HG02884 (cell line): Measurements from ENCODE around the gene KCNH6.

Source experiments
- ATAC-seq: cut with Tn5 transposase; IDR thresholded peaks from one replicate; pipeline ENCODE4 v1.9.1; 2021; ENCODE audit warnings: mild to moderate bottlenecking, moderate library complexity; ENCODE audit not compliant: unreplicated experiment

KCNH6 gene

DNA sequence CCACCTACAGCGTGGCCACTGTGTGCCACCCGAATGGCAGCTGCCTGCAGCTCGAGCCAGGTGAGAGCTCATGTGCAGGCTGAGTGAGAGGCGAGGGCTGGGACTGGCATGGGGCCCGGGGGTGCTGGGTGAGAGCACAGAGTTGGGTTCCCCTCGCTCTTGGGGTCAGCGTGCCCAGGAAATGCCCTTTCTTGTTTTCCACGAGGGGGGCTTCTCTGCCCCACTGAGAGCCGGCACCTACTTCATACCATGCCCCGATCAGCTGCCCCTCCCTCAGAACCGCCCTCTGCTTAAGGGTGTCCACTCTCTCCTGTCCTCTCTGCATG lies 36.2 kb upstream of the KCNH6 start:
- ATAC-seq: no peak

DNA sequence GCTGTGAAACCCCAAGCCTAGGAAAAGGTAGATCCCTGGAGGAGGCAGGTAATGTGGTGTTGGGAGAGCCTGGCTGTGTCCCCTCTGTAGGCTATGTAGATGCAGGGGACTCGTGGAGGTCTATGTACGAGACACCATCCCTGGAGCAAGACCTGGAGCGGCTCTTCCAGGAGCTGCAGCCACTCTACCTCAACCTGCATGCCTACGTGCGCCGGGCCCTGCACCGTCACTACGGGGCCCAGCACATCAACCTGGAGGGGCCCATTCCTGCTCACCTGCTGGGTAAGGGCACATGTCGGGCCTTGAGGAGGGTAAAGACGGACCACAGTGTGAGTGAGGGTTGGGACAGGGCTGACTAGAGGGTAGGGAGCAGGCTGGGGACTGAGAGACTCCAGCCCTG lies 34.3 kb upstream of the KCNH6 start:
- ATAC-seq: no peak

DNA sequence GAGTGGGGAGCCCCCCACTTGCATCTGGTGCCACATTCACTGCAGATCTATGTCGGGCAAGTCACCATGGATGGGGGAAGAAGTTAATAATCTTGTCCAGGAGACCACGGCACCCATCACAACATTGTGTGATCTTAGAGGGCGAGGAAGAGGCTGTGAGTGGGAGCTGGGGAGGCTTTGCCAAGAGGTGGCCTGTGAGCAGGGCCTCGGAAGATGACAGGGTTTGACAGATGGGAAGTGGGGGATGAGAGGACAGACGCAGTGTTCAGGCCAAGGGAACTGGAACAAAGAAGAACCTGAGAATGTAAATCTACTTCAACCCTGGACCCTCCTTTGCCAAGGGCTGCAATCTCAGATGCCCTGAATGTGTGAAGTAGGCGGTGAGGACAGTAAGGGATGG lies 33.9 kb upstream of the KCNH6 start:
- no peak for ATAC-seq

DNA sequence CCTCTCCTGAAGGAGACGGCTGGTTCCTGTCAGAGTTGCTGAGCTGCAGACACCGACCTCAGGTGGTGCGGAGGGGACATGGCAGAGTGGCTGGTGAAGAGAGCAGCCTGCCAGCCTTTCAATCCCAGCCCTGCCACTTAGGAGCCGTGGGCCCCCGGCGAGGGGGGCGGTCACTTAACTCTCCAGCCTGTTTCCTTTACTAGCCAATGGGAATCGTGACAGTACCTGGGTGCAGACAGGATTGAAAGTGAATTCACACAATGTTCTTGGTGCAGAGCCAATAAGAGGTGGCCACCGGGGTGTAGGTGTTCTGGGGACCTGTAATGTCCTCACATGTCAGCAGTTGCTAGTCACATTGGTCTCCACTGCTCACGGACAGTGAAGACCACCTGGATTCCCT lies 32.8 kb upstream of the KCNH6 start:
- ATAC-seq: no peak

DNA sequence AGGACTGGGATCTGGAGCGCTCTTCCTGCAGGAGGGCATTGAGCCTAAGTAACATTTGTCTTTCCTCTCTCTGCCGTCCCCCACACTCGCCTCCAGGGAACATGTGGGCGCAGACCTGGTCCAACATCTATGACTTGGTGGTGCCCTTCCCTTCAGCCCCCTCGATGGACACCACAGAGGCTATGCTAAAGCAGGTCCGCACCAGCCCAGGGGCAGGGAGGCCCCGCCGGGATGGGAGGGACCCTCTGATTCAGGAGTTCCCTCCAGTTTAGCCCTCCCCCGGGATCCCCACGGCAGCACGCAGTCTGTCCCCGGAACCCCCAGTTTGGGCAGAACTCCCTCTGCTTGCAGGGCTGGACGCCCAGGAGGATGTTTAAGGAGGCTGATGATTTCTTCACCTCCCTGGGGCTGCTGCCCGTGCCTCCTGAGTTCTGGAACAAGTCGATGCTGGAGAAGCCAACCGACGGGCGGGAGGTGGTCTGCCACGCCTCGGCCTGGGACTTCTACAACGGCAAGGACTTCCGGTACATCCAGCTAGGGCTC lies 32.2 kb upstream of the KCNH6 start:
- no peak for ATAC-seq

DNA sequence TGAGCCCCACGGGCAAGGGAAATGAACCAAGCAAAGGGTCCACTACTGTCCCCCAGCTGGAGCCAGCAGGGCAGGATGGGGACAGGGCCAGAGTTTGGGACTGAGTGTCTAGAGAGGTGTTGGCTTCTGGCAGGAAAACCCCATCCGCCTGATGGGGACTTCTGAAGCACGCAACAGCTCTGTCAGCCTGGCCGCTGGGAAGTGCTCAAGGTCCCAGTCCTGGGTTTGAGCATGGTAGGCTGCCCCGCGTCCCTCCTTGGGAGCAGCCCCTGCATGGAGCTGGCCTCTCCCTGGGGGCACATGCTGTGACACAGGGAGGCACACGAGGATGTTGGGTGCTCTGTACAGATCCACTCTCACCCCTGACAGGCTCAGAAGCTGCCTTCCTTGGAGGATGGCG lies 31.7 kb upstream of the KCNH6 start:
- no peak for ATAC-seq

DNA sequence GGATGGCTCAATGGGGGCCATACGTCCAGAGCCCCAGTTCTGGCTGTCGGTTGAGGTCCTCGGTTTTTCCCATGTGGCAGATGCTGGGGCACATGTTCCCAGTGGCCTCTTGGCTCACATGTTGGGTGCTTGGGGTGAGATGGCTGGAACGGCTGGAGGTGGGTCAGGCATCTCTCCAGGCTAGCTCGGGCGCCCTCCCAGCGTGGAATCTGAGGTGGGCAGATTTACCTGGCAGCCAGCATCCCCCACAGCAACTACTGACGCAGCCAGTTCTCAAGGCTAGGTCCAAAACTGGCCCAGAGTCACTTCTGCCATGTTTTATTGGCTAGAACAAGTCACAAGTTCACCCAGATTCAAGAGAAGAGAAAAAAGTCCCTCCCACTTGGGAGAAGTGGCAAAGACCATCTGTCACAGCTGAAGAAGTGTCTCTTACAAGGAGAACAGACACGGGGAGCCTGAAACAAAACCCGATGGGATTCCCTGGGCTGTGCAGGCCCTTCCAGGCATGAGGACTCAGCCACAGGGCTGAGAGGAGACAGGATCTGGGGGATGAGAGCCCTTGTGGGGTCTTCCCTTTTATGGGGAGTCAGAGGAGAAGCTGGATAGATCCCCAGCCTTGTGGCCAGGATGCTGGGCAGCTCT lies 31.1 kb upstream of the KCNH6 start:
- ATAC-seq: no peak

DNA sequence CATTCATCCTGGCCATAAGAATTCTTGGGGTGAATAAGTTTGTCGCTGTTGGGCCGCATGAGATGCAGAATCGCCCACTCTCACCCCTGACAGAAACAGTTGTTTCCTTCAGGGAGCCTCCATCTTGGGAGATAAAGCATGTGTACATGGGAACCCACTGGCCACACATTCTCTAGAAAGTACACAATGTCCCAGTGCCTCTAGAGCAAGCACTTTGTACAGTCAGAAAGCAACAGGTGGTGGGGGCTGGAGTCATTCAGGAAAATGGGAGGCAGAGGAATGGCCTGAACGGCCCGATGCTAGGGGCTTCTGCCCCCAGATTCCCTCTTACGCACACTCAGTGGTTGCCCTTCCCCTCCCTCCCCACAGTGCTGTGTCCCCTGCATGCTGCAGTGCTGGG lies 30.2 kb upstream of the KCNH6 start:
- no peak for ATAC-seq

DNA sequence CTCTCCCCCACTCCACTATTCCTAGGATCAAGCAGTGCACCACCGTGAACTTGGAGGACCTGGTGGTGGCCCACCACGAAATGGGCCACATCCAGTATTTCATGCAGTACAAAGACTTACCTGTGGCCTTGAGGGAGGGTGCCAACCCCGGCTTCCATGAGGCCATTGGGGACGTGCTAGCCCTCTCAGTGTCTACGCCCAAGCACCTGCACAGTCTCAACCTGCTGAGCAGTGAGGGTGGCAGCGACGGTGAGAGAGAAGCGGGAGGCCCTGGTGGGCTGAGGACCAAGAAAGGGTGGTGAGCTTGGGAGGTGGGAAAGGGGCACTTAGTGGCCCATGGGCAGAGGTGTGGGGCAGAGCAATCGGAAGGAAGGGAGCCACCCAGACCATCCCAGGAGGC lies 29.7 kb upstream of the KCNH6 start:
- ATAC-seq: no peak

DNA sequence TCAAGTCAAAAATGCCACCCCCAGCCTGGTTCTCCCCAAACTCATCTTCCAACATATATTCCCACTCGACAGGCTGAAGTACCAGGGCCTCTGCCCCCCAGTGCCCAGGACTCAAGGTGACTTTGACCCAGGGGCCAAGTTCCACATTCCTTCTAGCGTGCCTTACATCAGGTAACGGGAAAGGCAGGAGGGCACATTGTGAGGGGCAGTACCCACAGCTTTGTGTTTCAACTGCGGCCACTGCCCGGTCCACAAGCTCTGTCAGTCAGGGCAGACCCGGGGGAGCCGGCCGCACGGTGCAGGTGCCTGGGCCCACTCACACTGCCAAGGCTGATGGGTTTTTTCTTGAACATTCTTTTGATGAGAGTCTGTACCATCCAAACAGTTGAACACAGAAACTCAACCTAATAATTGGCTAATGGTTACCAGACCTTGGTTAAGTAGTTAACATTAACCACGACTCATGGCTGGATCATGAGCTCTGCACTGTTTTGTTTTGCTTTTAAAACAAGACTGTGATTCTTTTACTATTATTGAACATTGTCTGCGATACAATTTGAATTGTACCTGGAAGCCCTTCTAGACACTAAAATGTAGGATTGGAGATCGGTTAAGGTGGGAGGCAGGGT lies 28.7 kb upstream of the KCNH6 start:
- no peak for ATAC-seq

DNA sequence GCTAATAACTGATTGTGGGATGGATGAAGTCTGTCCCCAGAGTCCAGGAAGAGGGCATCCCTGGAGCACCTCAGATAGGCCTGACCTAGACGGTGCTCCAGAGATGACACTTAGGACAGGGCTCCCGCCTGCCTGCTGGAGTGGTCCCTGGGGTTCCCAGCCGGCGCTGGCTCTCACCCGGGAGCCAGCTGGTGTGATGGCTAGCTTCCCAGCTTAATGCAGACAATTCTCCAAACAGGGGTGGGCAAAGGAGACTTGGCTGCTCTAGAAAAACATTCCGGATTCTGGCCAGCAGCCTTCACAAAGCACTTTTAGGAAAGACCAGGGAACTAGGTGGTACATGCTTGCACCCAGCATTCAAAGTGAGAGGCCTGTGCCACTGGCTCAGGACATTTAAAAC lies 27.7 kb upstream of the KCNH6 start:
- no peak for ATAC-seq

DNA sequence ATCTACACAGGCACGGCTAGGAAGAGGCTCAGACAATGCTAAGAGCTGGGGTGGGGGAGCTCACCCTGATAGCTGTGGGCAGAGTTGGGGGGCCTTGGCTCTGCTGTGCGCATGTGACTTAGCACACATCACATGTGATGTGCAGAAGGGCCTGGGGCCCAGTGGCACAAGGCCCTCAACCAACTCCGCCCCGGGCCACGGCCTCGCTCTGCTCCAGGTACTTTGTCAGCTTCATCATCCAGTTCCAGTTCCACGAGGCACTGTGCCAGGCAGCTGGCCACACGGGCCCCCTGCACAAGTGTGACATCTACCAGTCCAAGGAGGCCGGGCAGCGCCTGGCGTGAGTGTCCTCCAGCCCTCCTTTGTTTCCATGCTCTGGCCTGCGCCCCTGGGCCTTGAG lies 27.0 kb upstream of the KCNH6 start:
- no peak for ATAC-seq

DNA sequence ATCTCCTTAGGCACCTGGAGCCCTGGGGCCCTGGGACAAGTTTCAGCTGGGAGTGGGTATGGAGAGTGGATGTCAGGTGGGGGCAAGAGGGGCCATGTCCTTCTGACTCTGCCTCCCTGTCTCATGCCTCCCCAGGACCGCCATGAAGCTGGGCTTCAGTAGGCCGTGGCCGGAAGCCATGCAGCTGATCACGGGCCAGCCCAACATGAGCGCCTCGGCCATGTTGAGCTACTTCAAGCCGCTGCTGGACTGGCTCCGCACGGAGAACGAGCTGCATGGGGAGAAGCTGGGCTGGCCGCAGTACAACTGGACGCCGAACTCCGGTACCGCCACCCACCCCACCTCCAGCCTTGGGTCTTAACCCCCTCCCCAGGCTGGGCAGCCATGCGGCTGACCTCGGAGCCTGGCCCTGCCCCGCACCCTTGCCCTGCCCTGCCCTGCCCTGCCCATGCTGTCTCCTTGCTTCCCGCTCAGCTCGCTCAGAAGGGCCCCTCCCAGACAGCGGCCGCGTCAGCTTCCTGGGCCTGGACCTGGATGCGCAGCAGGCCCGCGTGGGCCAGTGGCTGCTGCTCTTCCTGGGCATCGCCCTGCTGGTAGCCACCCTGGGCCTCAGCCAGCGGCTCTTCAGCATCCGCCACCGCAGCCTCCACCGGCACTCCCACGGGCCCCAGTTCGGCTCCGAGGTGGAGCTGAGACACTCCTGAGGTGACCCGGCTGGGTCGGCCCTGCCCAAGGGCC lies 26.3 kb upstream of the KCNH6 start:
- no peak for ATAC-seq

DNA sequence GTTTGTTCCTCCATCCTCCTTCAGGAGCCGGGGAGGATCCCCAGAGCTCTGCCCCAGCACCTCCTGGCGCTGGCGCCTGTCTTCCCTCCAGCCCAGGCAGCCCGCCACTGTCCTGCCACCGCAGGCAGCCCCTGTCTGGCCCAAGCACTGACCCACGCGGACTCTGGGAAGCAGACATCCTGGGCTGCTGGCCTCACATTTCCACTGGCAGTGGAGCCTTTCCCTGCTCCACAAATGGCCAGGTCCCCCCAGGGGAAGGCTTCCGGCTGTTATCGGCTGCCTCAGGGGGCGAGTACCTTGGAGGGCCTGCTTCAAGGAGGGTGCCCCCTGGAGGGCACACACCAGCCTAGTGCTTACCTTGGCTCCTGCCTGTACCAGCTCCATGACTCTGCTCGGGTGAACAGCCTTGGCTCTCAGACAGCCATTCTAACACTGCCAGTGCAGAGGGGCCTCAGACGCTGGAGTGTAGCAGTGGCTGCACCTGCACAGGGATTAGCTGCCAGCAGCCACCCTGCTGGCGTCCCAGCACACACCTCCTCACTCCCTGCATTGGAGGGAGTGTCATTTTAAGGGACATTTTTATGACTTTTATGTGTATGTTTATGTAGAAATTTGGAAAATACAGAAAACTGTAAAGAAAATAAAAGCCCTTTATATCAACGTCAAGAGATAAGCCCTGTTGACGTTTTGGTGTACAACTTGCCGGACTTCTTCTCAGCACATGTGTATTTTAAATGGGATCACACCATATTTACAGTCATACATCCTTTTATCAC lies 25.3 kb upstream of the KCNH6 start:
- no peak for ATAC-seq

DNA sequence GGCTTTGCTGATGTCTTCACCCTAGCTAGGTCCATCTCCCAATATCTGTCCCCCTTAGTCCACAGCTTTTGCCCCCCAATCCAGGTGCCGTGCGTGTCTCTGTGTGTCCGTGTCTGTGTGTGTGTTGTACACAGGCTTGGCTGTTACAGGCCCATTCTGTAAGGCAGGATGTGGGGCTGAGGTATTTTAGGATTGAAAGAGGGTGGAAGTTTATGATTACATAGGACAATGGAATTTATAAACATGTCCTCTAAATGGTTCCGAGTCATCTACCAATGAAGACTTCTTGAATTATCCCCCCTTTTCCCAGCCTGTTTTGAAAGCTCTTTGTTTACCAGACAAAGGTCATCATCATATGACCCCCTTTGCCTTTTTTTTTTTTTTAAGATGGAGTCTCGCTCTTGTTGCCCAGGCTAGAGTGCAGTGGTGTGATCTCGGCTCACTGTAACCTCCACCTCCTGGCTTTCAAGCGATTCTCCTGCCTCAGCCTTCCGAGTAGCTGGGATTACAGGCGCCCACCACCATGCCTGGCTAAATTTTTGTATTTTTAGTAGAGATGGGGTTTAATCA lies 24.4 kb upstream of the KCNH6 start:
- no peak for ATAC-seq

DNA sequence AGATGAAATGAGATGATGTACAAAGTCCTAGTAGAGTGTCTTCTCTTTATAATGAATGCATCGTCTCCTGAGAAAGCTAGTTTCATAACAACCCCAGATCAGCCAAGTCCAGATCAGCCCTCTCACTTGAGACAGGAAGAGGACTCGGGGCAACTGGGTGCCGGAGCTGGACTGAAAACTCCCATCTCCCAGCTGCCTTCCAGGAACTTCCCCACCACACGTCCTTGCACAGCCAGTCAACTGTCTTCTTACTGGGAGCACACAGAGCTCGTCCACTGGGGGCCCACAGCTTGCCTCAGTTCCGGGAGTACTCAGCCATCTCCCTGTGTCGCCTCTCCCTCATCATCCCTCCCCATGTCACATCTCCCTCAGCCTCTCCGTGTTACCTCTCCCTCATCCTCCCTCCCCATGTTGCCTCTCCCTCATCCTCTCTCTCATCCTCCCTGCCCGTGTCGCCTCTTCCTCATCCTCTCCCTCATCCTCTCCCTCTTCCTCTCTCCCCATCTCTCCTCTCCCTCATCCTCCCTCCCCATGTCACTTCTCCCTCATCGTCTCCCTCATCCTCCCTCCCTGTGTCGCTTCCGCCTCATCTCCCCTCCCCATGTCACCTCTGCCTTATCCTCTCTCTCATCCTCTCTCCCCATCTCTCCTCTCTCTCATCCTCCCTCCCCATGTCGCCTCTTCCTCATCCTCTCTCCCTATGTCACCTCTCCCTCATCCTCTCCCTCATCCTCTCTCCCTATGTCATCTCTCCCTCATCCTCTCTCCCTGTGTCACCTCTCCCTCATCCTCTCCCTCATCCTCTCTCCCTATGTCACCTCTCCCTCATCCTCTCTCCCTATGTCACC lies 22.4 kb upstream of the KCNH6 start:
- no peak for ATAC-seq

DNA sequence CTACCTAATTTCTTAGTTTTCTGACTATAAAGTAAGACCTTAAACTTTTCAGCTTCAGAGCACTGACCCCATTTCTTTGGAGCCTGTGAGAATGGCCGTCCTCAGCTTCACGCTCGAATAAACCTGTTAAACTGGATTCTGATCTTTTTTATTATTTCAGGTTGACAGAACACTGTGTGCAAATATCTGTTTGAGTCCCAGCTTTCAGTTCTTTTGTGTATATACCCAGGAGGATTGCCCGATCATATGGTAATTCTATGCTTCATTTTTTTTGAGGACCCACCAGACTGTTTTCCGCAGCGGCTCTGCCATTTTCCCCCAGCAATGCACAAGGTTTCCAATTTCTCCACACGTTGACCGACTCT lies 19.8 kb upstream of the KCNH6 start:
- ATAC-seq: no peak

DNA sequence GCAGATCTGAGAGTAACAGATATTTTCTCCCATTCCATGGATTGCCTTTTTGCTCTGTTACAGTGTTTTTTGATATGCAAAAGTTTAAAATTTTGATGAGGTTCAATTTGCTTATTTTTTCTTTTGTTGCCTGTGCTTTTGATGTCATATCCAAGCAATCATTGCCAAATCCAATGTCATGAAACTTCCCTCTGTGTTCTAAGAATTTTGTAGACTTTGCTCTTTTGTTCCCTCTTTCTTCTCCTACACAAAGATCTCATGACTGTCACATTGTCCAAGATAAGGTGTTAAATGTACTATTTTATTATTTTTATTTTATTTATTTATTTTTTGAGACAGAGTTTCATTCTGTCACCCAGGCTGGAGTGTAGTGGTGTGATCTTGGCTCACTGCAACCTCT lies 18.9 kb upstream of the KCNH6 start:
- ATAC-seq: no peak

DNA sequence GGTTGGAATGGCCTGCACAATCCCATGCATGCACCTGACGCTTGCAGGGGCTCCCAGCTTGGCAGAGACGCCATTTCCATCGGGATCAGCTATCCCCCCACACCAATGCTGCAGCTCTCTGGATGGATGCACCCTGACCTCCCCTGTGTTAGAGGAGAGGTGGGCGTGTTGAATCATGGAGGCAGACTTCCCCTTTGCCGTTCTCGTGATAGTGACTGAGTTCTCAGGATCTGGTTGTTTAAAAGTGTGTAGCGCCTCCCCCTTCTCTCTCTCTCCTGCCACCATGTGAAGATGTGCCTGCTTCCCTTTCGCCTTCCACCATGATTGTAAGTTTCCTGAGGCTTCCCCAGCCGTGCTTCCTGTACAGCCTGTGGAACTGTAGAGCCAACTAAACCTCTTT lies 17.8 kb upstream of the KCNH6 start:
- no peak for ATAC-seq

DNA sequence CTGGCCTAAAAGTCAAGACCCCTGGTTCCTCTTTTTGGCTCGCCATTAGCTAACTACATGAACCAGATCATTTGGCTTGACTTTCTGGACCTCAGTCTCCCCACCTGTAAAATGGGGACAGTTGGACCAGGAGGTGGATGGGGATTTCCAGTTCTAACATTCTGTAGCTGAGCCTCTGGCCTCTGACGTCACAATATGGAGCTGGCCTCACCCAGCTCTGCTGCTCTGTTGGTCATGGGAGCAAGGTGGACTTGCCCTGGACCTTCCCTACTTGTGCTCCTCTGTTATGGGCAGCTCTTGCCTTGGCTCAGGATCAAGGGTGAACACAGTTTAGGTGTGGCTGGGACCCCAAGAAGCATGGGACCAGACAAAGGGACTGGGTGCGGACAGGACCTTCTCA lies 16.5 kb upstream of the KCNH6 start:
- ATAC-seq: no peak
